T-helper 9 cell (primary cell): Measurements from ENCODE around the gene SNRNP25.

Experiments
- DNase-seq: peaks from one replicate; pipeline ENCODE4 v3.0.0-alpha.2; 2020

The SNRNP25 gene

GRCh38 chr16:63998-64913 is 10.6 kb downstream of the SNRNP25 start:
- DNase-seq = no peak

- DNase-seq = no peak
These were observed 11.3 kb downstream of the SNRNP25 start for GRCh38 chr16:64914-65255.

GRCh38 chr16:65745-66144 is 12.1 kb downstream of the SNRNP25 start:
- peak; percentile 74 for DNase-seq

- DNase-seq = no peak
These were observed 12.9 kb downstream of the SNRNP25 start for GRCh38 chr16:66309-67182.

- no peak for DNase-seq
These were observed 13.7 kb downstream of the SNRNP25 start for GRCh38 chr16:67183-67791.

- DNase-seq = no peak
These were observed 14.5 kb downstream of the SNRNP25 start for GRCh38 chr16:67884-68789.

GRCh38 chr16:69181-69580 is 15.6 kb downstream of the SNRNP25 start:
- DNase-seq = no peak

GRCh38 chr16:71210-71539 is 17.5 kb downstream of the SNRNP25 start:
- DNase-seq = no peak

GRCh38 chr16:71540-72401 is 18.1 kb downstream of the SNRNP25 start:
- DNase-seq = no peak

GRCh38 chr16:72561-73548 is 19.2 kb downstream of the SNRNP25 start, which contains the start of gene RHBDF1:
Gene RHBDF1 (minus strand): TSS chr16:72631. CDS start chr16:65015, 7,616 bp downstream.
- no peak for DNase-seq

- no peak for DNase-seq
These were observed 20.6 kb downstream of the SNRNP25 start for GRCh38 chr16:74051-74746.

- no peak for DNase-seq
These were observed 21.2 kb downstream of the SNRNP25 start for GRCh38 chr16:74747-75334.

GRCh38 chr16:75580-76501 is 22.2 kb downstream of the SNRNP25 start:
- DNase-seq = no peak

GRCh38 chr16:76535-77272 is 23.1 kb downstream of the SNRNP25 start:
- no peak for DNase-seq

- DNase-seq = no peak
These were observed 23.7 kb downstream of the SNRNP25 start for GRCh38 chr16:77273-77806.

GRCh38 chr16:77807-78443 is 24.3 kb downstream of the SNRNP25 start, which contains the start of gene MPG:
Gene MPG (plus strand): TSS chr16:78225. CDS start chr16:78310, 85 bp downstream.
- peak; percentile 75 for DNase-seq
